HG02678 (cell line): ENCODE results near the gene TTC12.
"Not testable (repeated sequence)": the region's sequence is repeated elsewhere in the genome, so short reads cannot be mapped to it uniquely, and the experiment has no call there.

Experiments
- ATAC-seq: cut with Tn5 transposase; IDR thresholded peaks from one replicate; pipeline ENCODE4 v1.9.1; 2021; ENCODE audit warnings: mild to moderate bottlenecking, moderate library complexity; ENCODE audit not compliant: unreplicated experiment

TTC12 gene

GRCh38 chr11:113282898-113283437 lies 31.4 kb upstream of the TTC12 start:
- ATAC-seq = no peak

GRCh38 chr11:113283881-113284280 lies 30.5 kb upstream of the TTC12 start:
- ATAC-seq = no peak

- ATAC-seq = no peak
These were observed 28.4 kb upstream of the TTC12 start for GRCh38 chr11:113286009-113286408.

- ATAC-seq = no peak
These were observed 27.6 kb upstream of the TTC12 start for GRCh38 chr11:113286509-113287497.

GRCh38 chr11:113287801-113288200 lies 26.6 kb upstream of the TTC12 start:
- ATAC-seq = no peak

- no peak for ATAC-seq
These were observed 26.0 kb upstream of the TTC12 start for GRCh38 chr11:113288286-113288863.

- peak; percentile 96 for ATAC-seq
These were observed 24.8 kb upstream of the TTC12 start for GRCh38 chr11:113289431-113290187.

- ATAC-seq = no peak
These were observed 20.4 kb upstream of the TTC12 start for GRCh38 chr11:113293936-113294335.

GRCh38 chr11:113295993-113296392 lies 18.4 kb upstream of the TTC12 start:
- no peak for ATAC-seq

GRCh38 chr11:113296447-113297205 lies 17.8 kb upstream of the TTC12 start:
- no peak for ATAC-seq

- ATAC-seq = not testable (repeated sequence)
These were observed 15.9 kb upstream of the TTC12 start for GRCh38 chr11:113298496-113298895.

- ATAC-seq = no peak
These were observed 9.5 kb upstream of the TTC12 start for GRCh38 chr11:113304916-113305315.

GRCh38 chr11:113305440-113306336 lies 8.7 kb upstream of the TTC12 start:
- ATAC-seq = peak; percentile 92

GRCh38 chr11:113308601-113309000 lies 5.8 kb upstream of the TTC12 start:
- no peak for ATAC-seq

- no peak for ATAC-seq
These were observed 2.8 kb upstream of the TTC12 start for GRCh38 chr11:113311536-113311935.

GRCh38 chr11:113313601-113314000 lies 782 bp upstream of the TTC12 start:
- no peak for ATAC-seq

- ATAC-seq = no peak
These were observed 356 bp upstream of the TTC12 start for GRCh38 chr11:113314065-113314388.

GRCh38 chr11:113315811-113316210 lies 1.4 kb downstream of the TTC12 start:
- no peak for ATAC-seq

GRCh38 chr11:113316256-113316655 lies 1.9 kb downstream of the TTC12 start:
- no peak for ATAC-seq

GRCh38 chr11:113317339-113317738 lies 3.0 kb downstream of the TTC12 start:
- ATAC-seq = no peak
